COR-L47 (cell line): ENCODE data around the gene DENND5B.
"Not testable (repeated sequence)": the region's sequence is repeated elsewhere in the genome, so short reads cannot be mapped to it uniquely, and the experiment has no call there.

ENCODE experiments used
- DNase-seq: peaks from one replicate; lab custom pipeline; 2025; lab: John Stamatoyannopoulos, UW

DENND5B gene

GRCh38 chr12:31377210-31377609 is 213.7 kb downstream of the DENND5B start:
- DNase-seq: not testable (repeated sequence)

GRCh38 chr12:31375422-31375821 is 215.5 kb downstream of the DENND5B start:
- DNase-seq: not testable (repeated sequence)

GRCh38 chr12:31371256-31371620 is 219.7 kb downstream of the DENND5B start:
- no peak for DNase-seq

- no peak for DNase-seq
These were observed 220.2 kb downstream of the DENND5B start for GRCh38 chr12:31370531-31371255.

- DNase-seq: no peak
These were observed 221.0 kb downstream of the DENND5B start for GRCh38 chr12:31369712-31370521.

GRCh38 chr12:31368666-31369361 is 222.1 kb downstream of the DENND5B start:
- DNase-seq: no peak

- DNase-seq: no peak
These were observed 224.8 kb downstream of the DENND5B start for GRCh38 chr12:31366104-31366621.

- no peak for DNase-seq
These were observed 227.1 kb downstream of the DENND5B start for GRCh38 chr12:31363831-31364230.

GRCh38 chr12:31363416-31363809 is 227.5 kb downstream of the DENND5B start:
- no peak for DNase-seq

- DNase-seq: no peak
These were observed 228.0 kb downstream of the DENND5B start for GRCh38 chr12:31362759-31363415.

GRCh38 chr12:31362115-31362758 is 228.7 kb downstream of the DENND5B start:
- DNase-seq: peak; percentile 43

- DNase-seq: no peak
These were observed 229.2 kb downstream of the DENND5B start for GRCh38 chr12:31361730-31362114.

- DNase-seq: no peak
These were observed 235.2 kb downstream of the DENND5B start for GRCh38 chr12:31355747-31356107.

- DNase-seq: no peak
These were observed 236.9 kb downstream of the DENND5B start for GRCh38 chr12:31353750-31354708.

GRCh38 chr12:31346267-31346666 is 244.7 kb downstream of the DENND5B start:
- no peak for DNase-seq

- DNase-seq: no peak
These were observed 247.8 kb downstream of the DENND5B start for GRCh38 chr12:31343139-31343538.

- no peak for DNase-seq
These were observed 248.7 kb downstream of the DENND5B start for GRCh38 chr12:31342286-31342685.

GRCh38 chr12:31339831-31340622 is 250.9 kb downstream of the DENND5B start:
- no peak for DNase-seq

GRCh38 chr12:31337952-31338351 is 253.0 kb downstream of the DENND5B start:
- no peak for DNase-seq
